ENCODE results near the gene GAGE12G.
"Not testable (repeated sequence)": the region's sequence is repeated elsewhere in the genome, so short reads cannot be mapped to it uniquely, and the experiment has no call there.

Gene GAGE12G

GRCh38 chrX:49570100-49570499, at the start of gene GAGE12G:
Gene GAGE12G (plus strand): TSS chrX:49570400. CDS start chrX:49571555, 1,155 bp downstream.
- not testable (repeated sequence) for DNase-seq

GRCh38 chrX:49531877-49532276, 38.3 kb upstream of the GAGE12G start, which contains the start of gene GAGE12C:
Gene GAGE12C (plus strand): TSS chrX:49532177. CDS start chrX:49533332, 1,155 bp downstream.
- DNase-seq = not testable (repeated sequence)

GRCh38 chrX:49541433-49541832, 28.8 kb upstream of the GAGE12G start, which contains the start of gene GAGE12D:
Gene GAGE12D (plus strand): TSS chrX:49541733. CDS start chrX:49542888, 1,155 bp downstream.
- not testable (repeated sequence) for DNase-seq

GRCh38 chrX:49550989-49551388, 19.2 kb upstream of the GAGE12G start, which contains the start of gene GAGE12E:
Gene GAGE12E (plus strand): TSS chrX:49551289. CDS start chrX:49552444, 1,155 bp downstream.
- DNase-seq = not testable (repeated sequence)

GRCh38 chrX:49560542-49560941, 9.7 kb upstream of the GAGE12G start, which contains the start of gene GAGE12F:
Gene GAGE12F (plus strand): TSS chrX:49560842. CDS start chrX:49561997, 1,155 bp downstream.
- DNase-seq = not testable (repeated sequence)

- not testable (repeated sequence) for DNase-seq
Measured at GRCh38 chrX:49568728-49569127, 1.5 kb upstream of the GAGE12G start.

GRCh38 chrX:49569152-49569551, 1.0 kb upstream of the GAGE12G start:
- DNase-seq = not testable (repeated sequence)

- DNase-seq = not testable (repeated sequence)
Measured at GRCh38 chrX:49579649-49580048, 9.4 kb downstream of the GAGE12G start, which contains the start of gene GAGE12H. Gene GAGE12H (plus strand): TSS chrX:49579949. CDS start chrX:49581104, 1,155 bp downstream.

- not testable (repeated sequence) for DNase-seq
Measured at GRCh38 chrX:49589196-49589595, 19.0 kb downstream of the GAGE12G start, which contains the start of gene GAGE2A. Gene GAGE2A (plus strand): TSS chrX:49589496. CDS start chrX:49590651, 1,155 bp downstream.

GRCh38 chrX:49589769-49590478, 19.7 kb downstream of the GAGE12G start:
- not testable (repeated sequence) for DNase-seq

GRCh38 chrX:49590488-49590887, 20.3 kb downstream of the GAGE12G start:
- not testable (repeated sequence) for DNase-seq

GRCh38 chrX:49598720-49599119, 28.5 kb downstream of the GAGE12G start, which contains the start of gene GAGE1:
Gene GAGE1 (plus strand): TSS chrX:49599020. CDS start chrX:49600175, 1,155 bp downstream.
- not testable (repeated sequence) for DNase-seq

- DNase-seq = no peak
Measured at GRCh38 chrX:49610718-49611310, 40.6 kb downstream of the GAGE12G start.

GRCh38 chrX:49618574-49618973, 48.4 kb downstream of the GAGE12G start:
- no peak for DNase-seq
